MCF 10A (cell line): ENCODE data around the gene ZFAND3. TPM values are rescaled to one million over a fixed set of nuclear protein-coding genes. Genes with fewer than 3 reads are reported as not detected.

Experiments used
- BruUV-seq: library from RNA; stranded (reverse); fragments of 400-500 nt; replicated peaks from 2 replicates; lab custom pipeline; 2021; lab: Mats Ljungman, UMichigan
- CTCF ChIA-PET: fragments of 300-600 bp; sonication (Branson Sonifier 250); formaldehyde crosslinking; extraction: SDS; loops from one replicate; lab custom pipeline; 2021; ENCODE audit warnings: antibody characterized with exemption, inconsistent platforms; lab: Yijun Ruan, JAX
- POLR2A ChIA-PET: fragments of 300-600, 350-650 bp; sonication (Branson Sonifier 250); formaldehyde crosslinking; extraction: SDS; loops from one replicate; lab custom pipeline; 2020; ENCODE audit warnings: antibody characterized with exemption, inconsistent platforms; lab: Yijun Ruan, JAX
- DNase-seq: peaks from one replicate; pipeline ENCODE4 v3.0.0-alpha.2; 2018; ENCODE audit not compliant: unreplicated experiment
- H3K27ac Mint-ChIP-seq: one replicate; pipeline ENCODE4 v1.8.0; 2022; ENCODE audit warnings: mild to moderate bottlenecking, low read depth, mixed read lengths; ENCODE audit not compliant: unreplicated experiment
- H3K27me3 Mint-ChIP-seq: one replicate; pipeline ENCODE4 v1.8.0; 2022; ENCODE audit warnings: mixed read lengths; ENCODE audit not compliant: insufficient read depth, unreplicated experiment
- H3K36me3 Mint-ChIP-seq: one replicate; pipeline ENCODE4 v1.8.0; 2022; ENCODE audit warnings: mild to moderate bottlenecking, moderate library complexity, mixed read lengths; ENCODE audit not compliant: insufficient read depth, unreplicated experiment
- H3K4me1 Mint-ChIP-seq: one replicate; pipeline ENCODE4 v1.8.0; 2022; ENCODE audit warnings: mixed read lengths; ENCODE audit not compliant: insufficient read depth, unreplicated experiment
- H3K4me3 Mint-ChIP-seq: one replicate; pipeline ENCODE4 v1.8.0; 2022; ENCODE audit warnings: mild to moderate bottlenecking, moderate library complexity, mixed read lengths; ENCODE audit not compliant: unreplicated experiment
- H3K9me3 Mint-ChIP-seq: one replicate; pipeline ENCODE4 v1.8.0; 2022; ENCODE audit warnings: mixed read lengths; ENCODE audit not compliant: unreplicated experiment
- intact Hi-C: fragments of 100-400 bp; cut with micrococcal nuclease; formaldehyde crosslinking; loops from 2 replicates; pipeline ENCODE4 v1.14.1; 2022
- total RNA-seq: library from RNA; stranded (reverse); gene quantifications from 2 replicates; pipeline ENCODE4 v1.2.3, GENCODE V29; 2022
- TF ChIP-seq, protein P1 (sequence below): fragments of 200-600 bp; IDR thresholded peaks from one replicate; pipeline ENCODE4 v1.8.0; 2022; ENCODE audit warnings: antibody characterized with exemption, mild to moderate bottlenecking; ENCODE audit not compliant: unreplicated experiment

The ZFAND3 gene
- total RNA-seq, 1 experiment from 2014 or later: 100 TPM

DNA sequence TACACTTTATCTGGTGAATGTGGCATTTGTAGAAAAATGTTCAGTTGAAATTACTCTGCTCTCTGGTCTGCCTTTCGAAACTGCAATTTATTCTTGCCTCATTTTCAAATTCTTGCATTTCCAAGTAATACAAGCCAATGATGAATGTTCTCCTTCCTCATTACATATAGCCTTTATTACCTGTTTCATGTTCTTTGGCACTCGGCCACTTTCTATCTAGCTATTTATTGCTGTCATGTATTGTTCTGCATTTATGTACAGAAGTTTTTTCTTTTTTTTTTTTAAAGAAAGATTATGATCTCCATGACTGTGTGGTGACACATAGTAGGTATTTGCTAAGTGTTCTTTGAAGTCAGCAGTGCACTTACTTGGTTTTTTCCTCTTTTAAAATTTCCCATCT, 261.4 kb downstream of the ZFAND3 start:
- no TSS peak for BruUV-seq
- Mint-ChIP-seq H3K4me3 (peak overlapping the region; percentile 40), H3K27ac (peak overlapping the region; percentile 51), H3K36me3 (peaks cover 11% of the 10 kb centered on the region), H3K27me3 (no peaks in the 10 kb centered on the region), H3K9me3 (no peaks in the 10 kb centered on the region), H3K4me1 (peaks cover 17% of the 10 kb centered on the region)
- TF ChIP-seq, protein P1, sequence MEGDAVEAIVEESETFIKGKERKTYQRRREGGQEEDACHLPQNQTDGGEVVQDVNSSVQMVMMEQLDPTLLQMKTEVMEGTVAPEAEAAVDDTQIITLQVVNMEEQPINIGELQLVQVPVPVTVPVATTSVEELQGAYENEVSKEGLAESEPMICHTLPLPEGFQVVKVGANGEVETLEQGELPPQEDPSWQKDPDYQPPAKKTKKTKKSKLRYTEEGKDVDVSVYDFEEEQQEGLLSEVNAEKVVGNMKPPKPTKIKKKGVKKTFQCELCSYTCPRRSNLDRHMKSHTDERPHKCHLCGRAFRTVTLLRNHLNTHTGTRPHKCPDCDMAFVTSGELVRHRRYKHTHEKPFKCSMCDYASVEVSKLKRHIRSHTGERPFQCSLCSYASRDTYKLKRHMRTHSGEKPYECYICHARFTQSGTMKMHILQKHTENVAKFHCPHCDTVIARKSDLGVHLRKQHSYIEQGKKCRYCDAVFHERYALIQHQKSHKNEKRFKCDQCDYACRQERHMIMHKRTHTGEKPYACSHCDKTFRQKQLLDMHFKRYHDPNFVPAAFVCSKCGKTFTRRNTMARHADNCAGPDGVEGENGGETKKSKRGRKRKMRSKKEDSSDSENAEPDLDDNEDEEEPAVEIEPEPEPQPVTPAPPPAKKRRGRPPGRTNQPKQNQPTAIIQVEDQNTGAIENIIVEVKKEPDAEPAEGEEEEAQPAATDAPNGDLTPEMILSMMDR: no peak
- ChIA-PET CTCF (no interaction called here), POLR2A (interaction anchor here (0.6 to 1.2 kb wide), 4 partner anchors 9 to 58 kb away, joined by 3 to 6 read pairs (median 4); no protein-coding TSS in a partner anchor)
- DNase-seq: peak; percentile 80
- intact Hi-C loops: no loop called here

DNA sequence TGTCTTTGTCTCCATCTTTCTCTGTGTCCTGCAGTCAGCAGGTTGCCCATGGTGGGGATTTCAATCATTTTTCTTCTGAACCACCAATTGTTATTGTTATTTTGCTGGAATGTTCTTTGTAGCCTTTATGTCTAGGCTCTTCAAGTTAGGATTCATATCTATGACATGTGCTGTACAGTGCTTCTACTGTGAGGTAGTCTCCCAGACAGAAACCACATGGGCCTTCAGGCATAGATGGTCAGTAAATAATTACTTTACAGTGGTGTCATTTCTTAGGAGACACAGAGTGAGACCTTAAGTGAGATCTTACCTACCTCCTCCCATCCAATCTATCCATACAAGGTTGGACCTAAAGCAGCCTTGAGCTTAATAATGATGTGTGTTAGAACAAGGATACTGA, 265.5 kb downstream of the ZFAND3 start:
- Mint-ChIP-seq H3K4me3 (no peak overlapping the region), H3K27ac (no peak overlapping the region), H3K9me3 (no peaks in the 10 kb centered on the region), H3K4me1 (peaks cover 10% of the 10 kb centered on the region), H3K36me3 (peaks cover 25% of the 10 kb centered on the region), H3K27me3 (no peaks in the 10 kb centered on the region)
- POLR2A ChIA-PET: no interaction called here
- TF ChIP-seq, protein P1: no peak
- CTCF ChIA-PET: no interaction called here
- DNase-seq: no peak
- intact Hi-C loops: no loop called here
- BruUV-seq: no TSS peak

DNA sequence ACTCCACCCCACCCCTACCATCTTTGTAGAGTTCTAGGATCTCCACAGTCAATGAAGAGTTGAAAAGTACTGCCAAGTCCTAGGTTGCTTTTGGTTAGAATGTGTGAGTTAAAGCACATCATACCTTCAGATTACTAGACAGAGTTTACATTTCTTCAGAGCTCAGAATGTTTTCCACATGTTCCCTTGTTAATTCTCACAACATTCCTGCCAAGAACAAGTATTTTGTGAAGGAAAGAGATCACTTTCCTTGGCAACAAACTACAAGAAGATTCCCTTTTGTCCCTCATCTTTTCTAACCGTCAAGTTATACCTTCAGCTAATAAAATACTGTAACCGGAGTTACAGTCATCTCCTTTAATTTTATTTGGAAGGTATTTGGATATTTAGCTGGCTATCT, 266.8 kb downstream of the ZFAND3 start:
- H3K9me3 Mint-ChIP-seq: no peaks in the 10 kb centered on the region
- no peak for DNase-seq
- intact Hi-C loops: no loop called here
- ChIA-PET POLR2A (no interaction called here), CTCF (no interaction called here)
- H3K36me3 Mint-ChIP-seq: peaks cover 25% of the 10 kb centered on the region
- TF ChIP-seq, protein P1: no peak
- H3K4me3 Mint-ChIP-seq: no peak overlapping the region
- no peak overlapping the region for H3K27ac Mint-ChIP-seq
- no peaks in the 10 kb centered on the region for H3K27me3 Mint-ChIP-seq
- no TSS peak for BruUV-seq
- H3K4me1 Mint-ChIP-seq: no peaks in the 10 kb centered on the region

DNA sequence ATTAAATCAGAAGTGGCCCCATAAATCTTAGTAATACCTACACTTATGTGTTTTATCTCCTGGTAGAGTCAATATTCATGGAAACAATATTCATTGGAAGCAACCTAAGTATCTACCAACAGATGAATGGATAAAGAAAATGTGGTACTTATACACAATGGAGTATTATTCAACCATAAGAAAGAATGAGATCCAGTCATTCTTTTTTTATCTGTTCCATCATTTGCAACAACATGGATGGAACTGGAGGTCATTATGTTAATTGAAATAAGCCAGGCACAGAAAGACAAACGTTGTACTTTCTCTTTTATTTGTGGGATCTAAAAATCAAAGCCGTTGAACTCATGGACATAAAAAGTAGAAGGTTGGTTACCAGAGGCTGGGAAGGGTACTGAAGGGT, 268.5 kb downstream of the ZFAND3 start:
- Mint-ChIP-seq H3K9me3 (no peaks in the 10 kb centered on the region), H3K27me3 (no peaks in the 10 kb centered on the region), H3K36me3 (peaks cover 20% of the 10 kb centered on the region), H3K27ac (no peak overlapping the region), H3K4me1 (no peaks in the 10 kb centered on the region), H3K4me3 (no peak overlapping the region)
- BruUV-seq: no TSS peak
- ChIA-PET CTCF (no interaction called here), POLR2A (no interaction called here)
- intact Hi-C loops: no loop called here
- no peak for DNase-seq
- TF ChIP-seq, protein P1: no peak
